HG02840 (cell line): ENCODE measurements around the gene LIMCH1.
"Not testable (repeated sequence)": the region's sequence is repeated elsewhere in the genome, so short reads cannot be mapped to it uniquely, and the experiment has no call there.

Experiments used
- ATAC-seq: cut with Tn5 transposase; IDR thresholded peaks from one replicate; pipeline ENCODE4 v1.9.1; 2021; ENCODE audit warnings: mild to moderate bottlenecking, moderate library complexity, moderate number of reproducible peaks; ENCODE audit not compliant: unreplicated experiment, low FRiP score

The LIMCH1 gene

DNA sequence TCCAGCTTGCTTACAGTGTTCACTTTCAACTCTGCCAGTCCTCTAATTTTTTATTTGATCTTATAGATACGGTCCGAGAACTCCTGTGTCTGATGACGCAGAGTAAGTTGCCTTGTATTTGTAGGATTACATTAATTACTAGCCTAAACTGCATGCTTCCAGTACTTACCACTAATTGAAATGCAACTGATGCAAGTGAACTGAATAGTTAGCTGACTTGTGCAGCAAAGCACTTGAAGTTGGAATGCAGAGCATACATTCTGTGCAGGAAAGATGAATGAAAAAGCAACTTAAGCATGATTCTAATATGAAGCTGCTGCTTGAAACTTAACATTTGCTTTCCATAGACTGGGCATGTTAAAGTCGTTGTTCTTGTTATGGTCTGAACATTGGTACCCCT, 100.9 kb downstream of the LIMCH1 start:
- ATAC-seq: no peak

DNA sequence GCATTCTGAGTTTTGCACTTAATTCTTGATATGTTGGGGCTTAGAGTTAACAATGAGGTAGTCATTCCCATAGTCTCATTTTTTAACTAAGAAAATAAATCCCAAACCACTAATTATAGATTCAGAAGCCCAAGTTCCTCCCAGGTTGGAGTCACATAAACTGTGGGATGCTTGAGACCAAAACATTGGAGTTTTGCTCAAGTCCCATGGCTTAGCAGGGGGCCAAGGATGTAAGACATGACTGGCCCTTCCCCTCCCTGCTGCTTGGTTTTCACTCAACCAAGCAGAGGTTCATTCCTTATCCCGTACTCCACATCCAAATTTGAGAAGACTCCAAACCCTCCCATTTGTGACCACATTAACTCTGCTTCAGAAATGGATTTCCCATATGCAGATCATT, 101.3 kb downstream of the LIMCH1 start:
- ATAC-seq: no peak

DNA sequence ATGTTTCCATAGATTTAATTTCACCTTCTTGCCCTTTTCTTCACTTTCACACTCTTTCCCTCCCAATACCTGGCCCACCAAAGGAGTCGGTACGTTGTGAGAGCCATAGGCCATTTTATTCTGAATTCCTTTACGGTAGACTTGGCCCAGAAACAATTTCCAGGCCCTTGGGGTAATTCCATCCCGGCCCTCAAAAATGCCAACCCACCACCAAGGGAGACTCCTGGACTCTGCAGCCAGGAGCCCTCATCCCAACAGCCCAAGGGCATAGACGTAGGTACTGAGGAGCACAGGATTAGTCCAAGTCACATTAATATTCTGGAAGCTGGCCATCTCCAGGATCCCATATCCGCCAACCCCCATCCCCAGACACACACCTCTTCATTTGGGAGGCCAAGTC, 102.9 kb downstream of the LIMCH1 start:
- ATAC-seq: no peak

DNA sequence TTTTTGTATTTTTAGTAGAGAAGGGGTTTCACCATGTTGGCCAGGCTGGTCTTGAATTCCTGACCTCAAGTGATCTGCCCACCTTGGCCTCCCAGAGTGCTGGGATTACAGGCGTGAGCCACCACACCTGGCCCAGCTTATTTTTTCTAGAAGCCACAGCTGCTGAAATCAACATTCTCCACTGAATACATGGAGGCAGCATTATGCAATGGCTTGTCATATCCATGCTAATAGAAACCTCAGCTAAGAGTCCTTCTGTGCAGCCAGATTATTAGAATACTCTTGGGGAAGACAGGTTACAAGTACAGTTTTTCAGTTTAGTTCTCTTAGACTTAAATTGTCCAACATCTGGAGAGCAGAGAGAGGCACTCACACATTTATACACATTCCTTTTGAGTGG, 104.8 kb downstream of the LIMCH1 start:
- ATAC-seq: not testable (repeated sequence)

DNA sequence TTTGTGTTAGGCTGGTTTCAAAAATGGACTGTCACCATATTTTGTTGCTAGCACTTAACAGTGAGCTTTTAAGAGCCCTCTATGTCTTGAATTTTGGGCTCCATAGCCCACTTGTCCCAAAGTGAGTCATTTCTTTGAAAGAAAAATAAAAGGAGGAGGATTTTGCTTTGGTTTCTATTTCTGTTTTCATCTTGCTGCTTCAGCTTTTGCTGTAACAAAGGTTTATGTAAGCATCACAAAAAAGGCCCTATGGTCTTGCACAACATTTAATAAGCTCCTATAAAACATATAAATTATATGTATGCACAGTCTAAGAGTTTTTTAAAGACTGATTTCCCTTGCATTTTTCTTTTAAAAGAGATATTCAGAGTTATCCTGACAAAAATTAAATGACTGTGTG, 105.4 kb downstream of the LIMCH1 start:
- no peak for ATAC-seq

DNA sequence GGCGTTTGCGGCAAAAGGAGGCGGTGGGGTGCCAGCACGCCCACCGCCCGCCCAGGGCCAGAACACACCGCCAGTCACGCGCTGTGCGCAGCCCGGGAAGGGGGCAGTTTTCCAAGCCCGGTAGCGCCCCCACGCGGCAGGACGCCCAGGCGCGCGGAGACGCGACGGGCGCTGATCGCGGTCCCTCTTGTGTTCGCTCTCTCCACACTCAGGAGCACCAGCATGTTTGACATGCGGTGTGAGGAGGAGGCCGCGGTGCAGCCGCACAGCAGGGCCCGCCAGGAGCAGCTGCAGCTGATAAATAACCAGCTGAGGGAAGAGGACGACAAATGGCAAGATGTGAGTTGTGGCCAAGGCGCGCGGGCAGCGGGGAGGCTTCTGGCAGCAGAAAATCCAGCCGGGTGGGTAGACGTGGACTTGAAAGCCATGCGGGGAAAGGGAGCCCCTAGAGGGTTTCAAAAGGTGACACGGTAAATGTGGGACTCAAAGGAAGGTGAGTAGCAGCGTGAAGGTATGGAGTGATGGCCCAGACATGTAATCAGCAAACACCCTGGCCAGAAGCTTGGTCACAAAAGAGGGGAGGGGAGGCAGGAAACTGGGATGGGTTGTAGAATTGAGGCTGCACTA, 106.4 kb downstream of the LIMCH1 start:
- ATAC-seq: no peak

DNA sequence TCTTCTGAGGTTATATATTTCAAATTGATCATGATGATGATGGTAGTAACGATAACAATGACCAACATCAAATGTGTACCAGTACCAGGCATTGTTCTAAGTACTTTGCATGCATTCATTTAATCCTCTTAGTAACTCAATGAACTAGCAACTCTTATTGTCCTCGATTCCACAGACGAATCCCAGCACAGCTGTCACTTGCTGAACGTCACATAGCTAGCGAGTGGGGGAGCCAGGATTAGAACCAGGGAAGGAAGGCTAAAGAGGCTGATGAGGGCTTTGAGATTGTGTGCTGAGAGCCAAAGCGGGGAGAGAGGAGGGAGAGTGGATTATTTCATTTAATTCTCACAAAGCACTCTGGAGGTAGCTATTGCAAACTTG, 106.9 kb downstream of the LIMCH1 start:
- no peak for ATAC-seq

DNA sequence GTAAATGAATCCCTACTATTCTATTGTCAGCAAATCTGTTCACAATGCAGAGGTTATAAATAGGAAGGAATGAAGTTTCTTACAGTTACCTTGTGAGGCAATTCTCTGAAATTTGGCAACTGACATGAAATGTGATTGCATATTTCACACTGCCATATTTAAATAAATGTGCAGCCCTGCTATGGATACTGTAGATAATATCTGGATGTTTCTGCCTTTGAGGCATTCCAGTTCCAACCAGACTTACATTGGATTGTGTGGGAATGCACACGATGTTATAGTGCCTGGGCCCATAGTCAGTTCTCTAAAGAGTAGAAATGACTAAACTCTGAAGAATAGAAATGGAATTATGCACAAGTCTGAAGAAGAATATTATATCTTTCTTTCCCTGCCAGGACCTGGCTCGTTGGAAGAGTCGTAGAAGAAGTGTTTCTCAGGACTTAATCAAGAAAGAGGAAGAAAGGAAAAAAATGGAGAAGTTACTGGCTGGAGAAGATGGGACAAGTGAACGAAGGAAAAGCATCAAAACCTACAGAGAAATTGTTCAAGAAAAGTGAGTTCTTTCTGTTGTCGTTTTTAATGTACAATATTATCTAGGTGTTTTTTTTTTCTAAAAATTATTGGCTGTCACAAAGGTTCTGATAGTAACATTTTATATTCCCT, 107.9 kb downstream of the LIMCH1 start:
- ATAC-seq: no peak

DNA sequence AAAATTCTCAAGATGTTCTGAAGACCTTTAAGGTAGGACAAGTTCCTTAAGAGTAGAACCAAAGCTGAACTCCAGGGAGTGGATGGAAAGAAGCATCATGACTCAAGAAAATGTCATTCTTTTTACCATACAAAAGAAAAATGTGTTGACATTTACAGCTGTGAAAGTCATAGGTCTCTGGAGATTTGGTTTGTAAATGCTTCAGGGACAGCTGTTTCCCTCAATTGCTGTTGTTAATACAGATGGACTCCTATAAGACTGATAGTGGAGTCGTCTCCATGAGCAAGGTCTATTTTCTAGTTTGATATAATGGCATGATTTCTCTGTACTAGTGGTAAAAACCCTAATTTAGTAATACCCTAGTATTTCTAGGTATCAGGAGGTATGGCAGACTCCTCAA, 108.9 kb downstream of the LIMCH1 start:
- no peak for ATAC-seq

DNA sequence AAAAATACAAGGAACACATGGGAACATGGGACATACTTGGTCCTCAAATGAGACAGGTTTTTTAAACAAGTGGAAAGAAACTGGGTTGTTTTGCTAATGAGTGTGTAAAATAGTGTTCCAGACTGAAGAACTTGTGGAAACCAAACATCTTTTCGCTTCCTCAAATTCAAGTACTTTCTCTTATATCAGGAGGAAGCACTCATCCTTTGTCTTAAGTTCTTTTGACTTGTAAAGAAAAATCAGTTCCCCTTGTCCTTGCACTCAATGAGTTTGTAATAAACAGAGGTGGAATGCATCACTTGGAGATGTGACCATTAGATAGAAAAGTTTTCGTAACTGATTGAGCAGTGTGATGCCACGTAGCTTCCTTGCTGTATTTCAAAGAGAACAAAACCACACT, 109.4 kb downstream of the LIMCH1 start:
- ATAC-seq: no peak

DNA sequence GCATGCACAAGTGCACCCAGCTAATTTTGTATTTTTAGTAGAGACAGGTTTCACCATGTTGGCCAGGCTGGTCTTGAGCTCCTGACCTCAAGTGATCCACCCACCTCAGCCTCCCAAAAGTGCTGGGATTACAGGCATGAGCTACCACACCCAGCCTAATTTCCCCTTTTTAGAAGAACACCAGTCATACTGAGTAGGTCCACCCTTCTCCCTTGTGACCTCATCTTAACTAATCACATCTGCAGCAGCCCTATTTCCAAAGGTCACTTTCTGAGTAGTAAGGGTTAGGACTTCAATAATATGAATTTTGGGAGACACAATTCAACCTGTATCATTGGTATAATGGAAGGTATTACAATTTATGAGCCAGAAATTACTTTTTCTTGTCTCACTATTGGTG, 113.2 kb downstream of the LIMCH1 start:
- ATAC-seq: not testable (repeated sequence)

DNA sequence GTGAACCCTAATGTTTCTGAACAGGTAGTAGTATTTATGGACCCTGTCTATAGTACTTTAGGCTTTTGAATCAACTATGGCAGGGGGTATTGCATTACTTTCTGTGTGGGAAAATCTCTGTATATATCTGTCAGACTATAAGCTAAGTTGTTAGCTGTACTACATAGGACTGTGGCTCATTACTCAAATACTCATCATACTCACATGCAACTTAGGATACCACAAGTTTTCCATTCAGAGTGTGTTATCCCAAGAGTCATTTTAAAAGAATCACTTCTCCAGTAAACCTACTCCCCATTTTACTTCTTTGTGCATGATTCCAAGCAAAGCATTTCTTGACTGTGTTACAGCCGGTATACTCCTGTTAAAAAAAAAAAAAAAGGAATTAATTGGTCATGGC, 115.0 kb downstream of the LIMCH1 start:
- ATAC-seq: no peak

DNA sequence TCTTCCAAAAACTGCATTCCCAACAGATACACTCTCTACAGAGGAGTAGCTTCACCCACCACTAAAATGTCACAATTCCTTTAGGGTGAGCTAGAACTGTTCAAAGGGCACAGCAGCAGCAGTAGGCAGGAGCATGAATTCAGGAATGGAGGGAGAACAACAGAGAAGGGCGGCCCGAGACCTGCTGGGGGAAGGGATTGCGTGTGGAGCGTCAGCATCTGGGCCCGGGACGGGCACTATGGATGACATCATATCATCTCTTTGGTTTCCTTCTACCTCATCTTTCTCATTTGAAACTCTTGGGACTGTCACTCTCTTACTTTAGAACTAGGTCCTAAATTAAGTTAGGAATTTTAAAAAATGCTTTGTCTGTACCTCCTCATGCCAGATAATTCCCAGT, 115.6 kb downstream of the LIMCH1 start:
- no peak for ATAC-seq

DNA sequence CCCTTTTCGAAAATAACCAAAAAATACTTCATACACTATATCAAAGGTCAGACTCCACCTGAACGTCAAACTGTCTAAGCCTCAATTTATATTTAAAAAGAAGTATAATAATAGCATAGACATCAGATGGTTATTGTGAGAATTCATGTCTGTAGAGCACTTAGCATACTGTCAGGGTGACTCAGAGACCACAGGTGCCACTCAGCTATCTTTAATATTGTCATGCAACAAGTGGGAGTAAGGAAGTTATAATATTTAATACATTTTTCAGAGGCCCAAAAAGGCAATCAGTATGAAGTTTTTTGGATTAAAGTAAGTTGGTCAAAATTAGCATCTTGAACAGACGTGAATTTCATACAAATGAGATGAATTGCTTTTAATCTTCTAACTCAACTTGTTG, 117.2 kb downstream of the LIMCH1 start:
- ATAC-seq: no peak

DNA sequence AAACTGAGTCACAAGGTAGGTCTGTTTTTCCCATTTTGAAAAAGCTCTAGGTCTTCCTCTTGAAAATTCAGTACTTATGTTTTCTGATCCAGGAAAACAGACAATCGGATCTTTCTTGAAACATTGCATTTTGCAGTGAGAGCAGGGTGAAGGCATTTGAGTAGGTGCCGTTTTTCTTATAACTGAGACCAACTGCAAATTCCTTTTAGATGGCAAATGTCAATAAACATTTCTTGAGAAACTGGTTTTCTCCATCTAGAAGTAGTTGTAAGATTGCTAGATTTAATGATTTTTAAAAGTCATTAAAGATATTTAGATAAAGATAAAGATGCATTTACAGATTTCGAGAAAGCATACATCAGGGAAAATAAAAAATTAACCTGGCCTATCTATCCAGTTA, 118.1 kb downstream of the LIMCH1 start:
- no peak for ATAC-seq

DNA sequence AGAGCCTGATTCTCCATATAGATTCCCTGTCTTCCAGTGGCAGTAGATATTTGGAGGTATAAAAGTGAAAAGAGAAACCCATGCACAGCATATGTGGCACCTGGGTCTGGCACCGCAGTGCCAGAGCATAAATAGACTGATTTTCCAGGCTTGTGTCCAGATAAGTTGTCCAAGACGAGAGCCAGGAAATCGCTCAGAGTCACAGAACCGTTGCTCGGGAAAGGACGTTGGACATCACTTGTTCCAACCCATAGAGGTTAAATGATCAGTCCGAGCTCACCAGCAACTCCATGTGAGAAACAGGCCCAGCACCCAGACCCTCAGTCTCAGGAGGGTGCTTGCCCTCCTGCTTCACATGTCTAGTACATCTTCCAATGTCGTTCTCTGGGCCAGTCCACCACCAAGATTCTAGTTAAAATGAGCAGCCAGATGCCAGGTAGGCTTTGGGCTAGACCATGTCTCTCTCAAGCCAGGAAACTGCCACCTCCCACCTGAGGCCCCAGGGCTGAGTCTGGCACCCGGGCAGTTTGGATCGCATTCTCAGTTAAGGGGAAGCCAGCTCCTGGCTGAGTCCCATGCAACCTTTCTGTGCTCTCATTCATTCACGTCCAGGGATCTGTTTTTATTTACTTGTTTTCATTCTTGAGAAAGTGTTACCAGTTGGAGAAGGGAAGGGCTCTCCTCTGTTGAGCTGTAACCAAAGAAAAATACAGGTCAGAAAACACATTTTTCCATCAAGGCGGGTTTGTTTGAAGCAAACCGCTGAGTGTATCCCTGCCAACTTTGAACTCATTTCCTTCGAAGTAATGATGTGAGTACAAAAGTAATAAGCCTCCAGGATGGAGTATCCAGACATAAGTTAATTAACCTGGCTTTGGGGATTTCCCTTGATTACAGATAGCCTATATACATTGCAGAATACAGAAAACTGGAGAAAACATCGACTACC, 118.9 kb downstream of the LIMCH1 start:
- ATAC-seq: no peak

DNA sequence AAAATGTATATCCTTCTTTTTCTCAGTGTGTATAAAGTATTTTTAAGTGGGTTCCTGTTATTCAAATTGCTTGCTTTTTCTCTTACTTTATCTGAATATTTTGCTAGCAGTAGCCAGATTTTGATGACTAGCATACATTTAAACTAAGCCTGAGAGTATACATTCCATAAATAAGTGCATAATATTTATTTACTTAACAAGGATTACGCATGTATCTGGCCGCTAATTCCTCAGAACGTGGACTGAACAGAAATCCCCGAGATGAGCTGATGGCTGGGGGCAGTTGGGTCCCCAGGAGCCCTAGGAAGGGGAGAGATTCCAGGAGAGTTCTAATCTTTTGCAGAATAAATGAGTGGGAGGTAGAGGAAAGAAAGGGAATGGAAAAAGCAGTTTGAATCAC, 119.6 kb downstream of the LIMCH1 start:
- ATAC-seq: no peak

DNA sequence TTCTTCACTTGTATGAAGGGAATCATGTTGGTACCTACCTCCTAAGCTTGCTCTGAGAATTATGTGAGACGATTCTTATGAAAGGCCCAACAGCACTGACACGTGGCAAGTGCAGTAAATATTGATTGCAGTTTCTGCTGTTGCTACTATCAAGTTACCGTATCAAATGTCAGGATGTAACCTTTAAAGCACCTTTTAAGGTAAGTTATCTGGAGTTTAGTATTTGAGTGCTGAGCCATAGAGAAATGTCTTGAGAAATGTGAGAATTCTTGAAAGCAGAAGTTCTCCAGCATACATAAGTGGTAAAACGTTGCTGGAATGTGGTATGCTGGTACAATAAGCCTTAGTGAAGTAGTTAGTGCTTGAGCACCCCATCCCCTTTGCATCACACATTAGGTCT, 120.2 kb downstream of the LIMCH1 start:
- no peak for ATAC-seq

DNA sequence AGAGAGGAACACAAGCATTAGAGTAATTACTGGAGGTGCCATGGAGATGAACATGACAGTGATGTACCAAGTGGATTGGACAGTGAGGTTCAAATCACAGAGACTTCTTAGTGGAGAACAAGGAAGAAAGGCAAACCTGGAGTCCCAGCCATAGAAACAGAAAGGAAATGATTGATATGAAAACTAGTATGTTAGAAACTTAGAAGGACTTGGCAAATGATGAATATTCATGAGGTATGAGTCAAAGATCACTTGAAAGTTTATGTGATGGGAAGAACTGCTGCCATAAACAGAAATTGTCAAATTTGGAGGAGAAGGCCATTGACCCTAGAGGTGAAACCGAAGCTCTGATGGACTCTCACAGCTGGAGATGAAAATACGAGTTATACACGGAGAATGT, 122.4 kb downstream of the LIMCH1 start:
- no peak for ATAC-seq

DNA sequence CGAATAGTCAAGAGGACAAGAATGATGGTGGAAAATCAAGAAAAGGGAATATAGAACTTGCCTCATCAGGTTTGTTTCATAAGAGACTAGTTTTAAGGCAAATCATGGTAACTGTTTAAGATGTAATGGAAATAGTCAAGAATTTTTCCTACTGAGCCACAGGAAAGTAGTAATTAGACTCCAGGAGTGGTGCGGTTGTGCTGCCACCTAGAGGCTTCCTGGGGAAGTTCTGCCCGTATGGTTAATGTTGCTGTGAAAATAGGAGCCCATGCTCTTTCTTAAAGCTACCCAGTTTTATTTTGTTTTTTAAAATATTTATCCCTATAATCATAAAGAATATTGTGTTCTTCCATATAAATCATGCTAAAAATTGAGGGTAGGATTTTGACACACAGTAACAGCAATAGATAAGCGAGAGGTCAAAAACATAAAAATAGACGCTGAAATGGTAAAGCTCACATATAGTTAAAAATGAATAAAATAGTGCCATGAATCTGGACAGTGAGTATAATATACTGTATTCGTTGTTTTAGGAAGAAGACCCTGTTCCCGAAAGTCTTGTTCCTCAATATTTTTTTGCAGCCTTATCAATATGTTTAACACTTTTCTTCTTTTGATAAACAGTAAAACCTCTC, 123.6 kb downstream of the LIMCH1 start:
- no peak for ATAC-seq

DNA sequence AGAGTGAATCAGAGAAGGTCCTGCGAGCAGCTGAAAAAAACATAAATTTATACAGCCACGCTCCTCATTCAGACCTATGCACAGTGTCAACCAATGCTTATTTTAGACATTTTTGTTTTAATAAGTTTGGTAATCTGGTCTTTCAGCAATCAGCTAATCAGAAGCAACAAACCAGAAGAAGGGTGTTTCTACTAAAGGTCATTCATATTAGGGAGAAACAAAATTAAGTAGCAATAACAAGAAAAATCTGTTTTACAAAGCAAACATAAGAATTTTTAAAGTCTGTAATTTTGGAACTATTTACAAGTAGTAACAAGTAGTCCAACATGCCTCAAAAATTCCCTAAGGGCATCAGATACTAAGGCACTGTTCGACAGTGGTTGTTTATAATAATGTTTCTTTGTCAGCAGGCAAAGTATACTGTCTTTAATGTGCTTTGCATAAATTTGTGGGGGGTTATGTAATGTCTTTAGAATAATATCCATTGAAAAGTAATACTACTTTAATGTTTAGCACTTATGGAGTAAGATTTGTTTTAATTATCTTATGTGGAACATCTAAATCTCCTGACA, 127.8 kb downstream of the LIMCH1 start:
- no peak for ATAC-seq
